ENCODE results near the gene MRPS6.

DNA sequence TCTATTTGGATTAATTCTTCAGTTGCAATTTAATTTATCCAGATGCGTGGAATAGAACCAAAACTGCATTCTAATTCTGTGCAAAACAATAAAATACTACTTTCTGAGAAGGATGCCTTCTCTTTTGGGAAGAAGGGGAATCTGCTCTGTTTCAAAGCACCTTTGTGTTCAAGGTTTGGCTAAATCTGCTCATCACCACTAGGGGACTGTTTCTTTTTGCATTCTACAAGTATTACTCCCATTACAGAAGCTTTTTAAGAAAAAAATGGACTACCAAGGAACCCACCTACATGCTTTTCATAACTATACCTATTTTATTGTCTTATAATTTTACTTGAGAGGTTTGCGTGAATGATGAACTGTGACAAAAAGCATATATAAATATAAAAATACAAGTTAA, 18.2 kb downstream of the MRPS6 start:
- TF ChIP-seq, protein P1, sequence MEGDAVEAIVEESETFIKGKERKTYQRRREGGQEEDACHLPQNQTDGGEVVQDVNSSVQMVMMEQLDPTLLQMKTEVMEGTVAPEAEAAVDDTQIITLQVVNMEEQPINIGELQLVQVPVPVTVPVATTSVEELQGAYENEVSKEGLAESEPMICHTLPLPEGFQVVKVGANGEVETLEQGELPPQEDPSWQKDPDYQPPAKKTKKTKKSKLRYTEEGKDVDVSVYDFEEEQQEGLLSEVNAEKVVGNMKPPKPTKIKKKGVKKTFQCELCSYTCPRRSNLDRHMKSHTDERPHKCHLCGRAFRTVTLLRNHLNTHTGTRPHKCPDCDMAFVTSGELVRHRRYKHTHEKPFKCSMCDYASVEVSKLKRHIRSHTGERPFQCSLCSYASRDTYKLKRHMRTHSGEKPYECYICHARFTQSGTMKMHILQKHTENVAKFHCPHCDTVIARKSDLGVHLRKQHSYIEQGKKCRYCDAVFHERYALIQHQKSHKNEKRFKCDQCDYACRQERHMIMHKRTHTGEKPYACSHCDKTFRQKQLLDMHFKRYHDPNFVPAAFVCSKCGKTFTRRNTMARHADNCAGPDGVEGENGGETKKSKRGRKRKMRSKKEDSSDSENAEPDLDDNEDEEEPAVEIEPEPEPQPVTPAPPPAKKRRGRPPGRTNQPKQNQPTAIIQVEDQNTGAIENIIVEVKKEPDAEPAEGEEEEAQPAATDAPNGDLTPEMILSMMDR (conservative IDR thresholded peaks at IDR 0.05 in 1 of 2, IDR thresholded peaks at IDR 0.05 in 1 of 2; ENCODE audit: extremely low read depth in 1 of 2, insufficient read depth in 1 of 2, low read depth in 1 of 2, low read length in 2 of 2), result peak; percentile 38 to 47
- no peak for TF ChIP-seq EZH2 (IDR thresholded peaks at IDR 0.05; ENCODE audit: borderline replicate concordance, low read length)
